ENCODE data around the gene RFX8.

- TF ChIP-seq POLR2A (IDR thresholded peaks at IDR 0.05), result no peak
- TF ChIP-seq, protein P1, sequence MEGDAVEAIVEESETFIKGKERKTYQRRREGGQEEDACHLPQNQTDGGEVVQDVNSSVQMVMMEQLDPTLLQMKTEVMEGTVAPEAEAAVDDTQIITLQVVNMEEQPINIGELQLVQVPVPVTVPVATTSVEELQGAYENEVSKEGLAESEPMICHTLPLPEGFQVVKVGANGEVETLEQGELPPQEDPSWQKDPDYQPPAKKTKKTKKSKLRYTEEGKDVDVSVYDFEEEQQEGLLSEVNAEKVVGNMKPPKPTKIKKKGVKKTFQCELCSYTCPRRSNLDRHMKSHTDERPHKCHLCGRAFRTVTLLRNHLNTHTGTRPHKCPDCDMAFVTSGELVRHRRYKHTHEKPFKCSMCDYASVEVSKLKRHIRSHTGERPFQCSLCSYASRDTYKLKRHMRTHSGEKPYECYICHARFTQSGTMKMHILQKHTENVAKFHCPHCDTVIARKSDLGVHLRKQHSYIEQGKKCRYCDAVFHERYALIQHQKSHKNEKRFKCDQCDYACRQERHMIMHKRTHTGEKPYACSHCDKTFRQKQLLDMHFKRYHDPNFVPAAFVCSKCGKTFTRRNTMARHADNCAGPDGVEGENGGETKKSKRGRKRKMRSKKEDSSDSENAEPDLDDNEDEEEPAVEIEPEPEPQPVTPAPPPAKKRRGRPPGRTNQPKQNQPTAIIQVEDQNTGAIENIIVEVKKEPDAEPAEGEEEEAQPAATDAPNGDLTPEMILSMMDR (IDR thresholded peaks at IDR 0.05), result no peak
Observed at GRCh38 chr2:101477556-101477955, 2.6 kb upstream of the RFX8 start.

All from lower leg skin (tissue), 3 donors.